Measurements from ENCODE around the gene TPST1.
"Not testable (repeated sequence)": the region's sequence is repeated elsewhere in the genome, so short reads cannot be mapped to it uniquely, and the experiment has no call there.

Gene TPST1

DNA sequence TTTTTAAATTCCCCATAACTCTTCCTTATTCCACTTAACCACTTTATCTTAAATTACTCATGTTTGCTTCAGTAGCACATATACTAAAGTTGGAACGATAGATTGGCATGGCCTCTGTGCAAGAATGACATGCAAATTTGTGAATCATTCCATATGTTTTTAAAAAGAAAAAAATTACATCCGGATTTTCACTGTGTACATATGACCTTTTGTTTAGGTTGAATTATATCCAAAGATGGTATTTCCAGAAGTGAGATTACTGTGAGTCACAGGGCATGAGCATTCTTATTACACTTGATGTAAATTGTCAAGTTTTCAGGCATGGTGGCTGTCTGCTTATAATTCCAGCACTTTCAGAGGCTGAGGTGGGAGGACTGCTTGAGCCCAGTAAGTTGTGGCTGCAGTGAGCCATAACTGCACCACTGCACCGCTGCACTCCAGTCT is 190.0 kb downstream of the TPST1 start:
- not testable (repeated sequence) for DNase-seq

DNA sequence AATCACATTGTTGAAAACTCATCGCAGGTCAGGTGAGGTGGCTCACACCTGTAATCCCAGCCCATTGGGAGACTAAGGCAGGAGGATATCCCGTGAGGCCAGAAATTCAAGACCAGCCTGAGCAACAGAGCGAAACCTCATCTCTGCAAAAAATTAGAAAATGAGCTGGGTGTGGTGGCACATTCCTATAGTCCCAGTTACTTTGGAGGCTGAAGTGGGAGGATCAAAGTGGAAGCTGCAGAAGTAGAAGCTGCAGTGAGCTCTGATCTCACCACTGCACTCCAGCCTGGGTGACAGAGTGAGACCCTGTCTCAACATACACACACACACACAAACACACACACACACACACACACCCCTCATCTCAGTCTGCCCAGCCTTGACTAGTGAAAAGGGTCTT is 190.9 kb downstream of the TPST1 start:
- DNase-seq = not testable (repeated sequence)

DNA sequence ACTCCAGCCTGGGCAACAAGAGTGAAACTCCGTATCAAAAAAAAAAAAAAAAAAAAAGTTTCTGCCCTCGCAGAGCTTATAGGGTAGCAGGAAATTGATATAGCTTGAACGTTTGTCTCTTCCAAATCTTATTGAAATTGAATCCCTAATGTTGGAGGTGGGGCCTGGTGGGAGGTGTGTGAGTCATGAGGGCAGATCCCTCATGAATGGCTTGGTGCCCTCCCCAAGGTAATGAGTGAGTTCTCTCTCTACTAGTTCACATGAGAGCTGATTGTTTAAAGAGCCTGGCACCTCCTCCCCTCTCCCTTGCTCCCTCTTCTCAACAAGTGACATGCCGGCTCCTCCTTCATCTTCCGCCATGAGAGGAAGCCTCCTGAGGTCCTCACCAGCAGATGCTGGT is 193.7 kb downstream of the TPST1 start:
- DNase-seq = not testable (repeated sequence)

DNA sequence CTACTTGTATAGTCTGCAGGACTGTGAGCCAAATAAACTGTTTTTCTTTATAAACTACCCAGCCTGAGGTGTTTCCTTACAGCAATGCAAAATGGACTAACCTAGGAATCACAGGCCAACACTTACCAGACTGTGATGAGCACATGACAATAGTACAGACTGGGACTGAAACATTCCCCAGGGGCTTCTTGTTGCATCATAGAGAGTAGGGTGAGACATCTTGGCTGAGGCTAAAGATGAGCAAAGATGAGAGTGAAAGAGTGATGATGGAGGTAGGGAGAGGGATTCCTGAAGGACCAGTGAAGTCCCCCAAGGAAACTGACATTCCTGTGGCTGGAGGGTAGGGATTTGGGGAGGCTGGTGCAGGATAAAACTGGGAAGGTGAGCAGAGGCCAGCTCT is 194.4 kb downstream of the TPST1 start:
- no peak for DNase-seq

DNA sequence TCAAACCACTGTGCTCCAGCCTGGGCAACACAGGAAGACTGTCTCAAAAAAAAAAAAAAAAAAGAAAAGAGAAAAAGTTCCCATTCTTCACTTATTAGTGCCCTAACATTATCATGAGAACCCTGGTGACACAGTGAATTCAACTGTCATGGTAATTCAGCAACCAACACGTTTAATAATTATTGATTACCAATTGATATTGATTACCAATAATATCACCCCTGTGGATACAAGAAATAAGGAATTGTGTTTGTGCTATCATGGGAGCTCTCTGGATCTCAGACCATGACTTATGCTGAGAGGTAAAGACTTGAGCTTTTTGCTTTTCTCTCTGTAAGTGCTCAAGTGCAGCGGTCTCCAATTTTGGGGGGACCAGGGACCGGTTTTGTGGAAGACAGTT is 195.3 kb downstream of the TPST1 start:
- DNase-seq = no peak

DNA sequence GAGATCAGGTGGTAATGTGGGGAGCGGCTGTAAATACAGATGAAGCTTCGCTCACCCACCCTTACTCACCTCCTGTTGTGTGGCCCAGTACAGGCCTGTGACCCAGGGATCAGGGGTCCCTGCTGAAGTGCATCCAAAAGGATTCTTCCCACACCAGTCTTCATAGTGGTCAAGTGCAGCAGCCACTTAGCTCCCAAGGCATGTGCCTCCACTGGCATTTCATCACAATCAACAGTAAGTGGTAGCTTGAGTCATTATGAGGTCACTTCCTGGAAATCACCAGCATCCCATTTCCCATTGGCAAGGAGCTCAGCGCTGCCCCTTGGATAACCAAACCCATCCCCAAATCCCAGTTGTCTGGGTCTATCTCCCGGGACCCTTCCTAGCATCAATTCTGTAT is 196.0 kb downstream of the TPST1 start:
- not testable (repeated sequence) for DNase-seq

DNA sequence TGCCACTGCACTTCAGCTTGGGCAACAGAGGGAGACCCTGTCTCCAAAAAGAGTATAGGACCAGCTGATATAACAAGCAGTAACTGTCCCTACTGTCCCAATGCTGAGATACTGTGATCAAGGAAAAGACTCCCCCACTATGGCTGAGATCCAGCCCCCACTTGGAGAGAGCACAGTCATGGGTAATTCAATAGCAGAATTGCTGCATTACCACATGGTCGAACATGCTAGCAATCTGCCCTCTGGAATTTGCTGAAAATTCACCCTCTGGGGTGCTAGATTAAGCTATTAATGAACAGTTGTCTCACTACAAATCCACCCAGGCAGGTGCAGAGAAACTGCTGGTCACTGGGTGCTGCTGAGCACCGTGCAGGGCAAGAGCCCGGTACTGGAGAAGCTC is 196.8 kb downstream of the TPST1 start:
- DNase-seq = not testable (repeated sequence)

DNA sequence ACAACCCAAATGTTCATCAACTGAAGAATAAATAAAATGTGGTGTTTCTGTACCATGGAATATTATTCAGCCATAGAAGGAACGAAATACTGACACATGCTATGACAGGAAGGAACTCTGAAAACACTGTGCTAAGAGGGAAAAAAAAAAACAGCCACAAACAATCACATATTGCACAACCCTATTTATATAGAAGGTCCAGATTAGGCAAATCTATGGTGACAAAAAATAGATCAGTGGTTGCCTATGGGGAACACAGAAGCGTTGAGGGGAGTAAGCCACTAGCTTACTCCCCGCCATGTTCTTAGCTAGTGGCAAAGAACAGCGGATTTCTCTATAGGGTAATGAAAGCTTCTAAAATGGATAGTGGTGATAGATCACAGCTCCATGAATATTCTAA is 198.4 kb downstream of the TPST1 start:
- no peak for DNase-seq

DNA sequence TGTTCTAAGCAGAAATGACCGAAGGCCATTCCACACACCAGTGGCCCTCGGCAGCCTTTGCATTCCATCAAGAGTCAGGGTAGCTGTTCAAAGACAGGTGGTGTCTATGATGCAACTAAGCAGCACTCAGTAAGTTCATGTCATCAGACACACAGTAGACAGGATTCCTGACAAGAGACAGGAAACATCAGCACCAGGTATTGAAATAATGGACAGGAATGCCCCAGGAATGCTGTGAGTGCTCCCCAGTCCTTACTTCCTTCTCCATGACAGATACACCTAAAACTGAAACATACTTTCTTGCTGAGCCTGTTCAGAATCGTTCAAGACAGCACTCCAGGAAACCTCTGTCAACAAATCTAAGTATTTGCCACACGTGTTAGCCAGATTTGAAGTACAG is 204.4 kb downstream of the TPST1 start:
- no peak for DNase-seq
